Uterus (tissue), 2 donors: Measurements from ENCODE around the gene CCNDBP1.

Source experiments
- POLR2A ChIP-seq, 2 donors: fragments of 450-650 bp; IDR thresholded peaks; one replicate each; pipeline ENCODE4 v1.6.1; 2016; ENCODE audit warnings: antibody characterized with exemption in 2 of 2, mild to moderate bottlenecking in 1 of 2, moderate library complexity in 1 of 2
- TF ChIP-seq, protein P1 (sequence below), 4 experiments: fragments of 200-600 bp in 2 of 4; fragments of 450-650 bp in 2 of 4; sonication (generic) in 2 of 4; IDR thresholded peaks; one replicate each; pipeline ENCODE4 v1.5.1; 2016 to 2019; ENCODE audit warnings: antibody characterized with exemption in 4 of 4, mild to moderate bottlenecking in 2 of 4, moderate library complexity in 1 of 4

DNA sequence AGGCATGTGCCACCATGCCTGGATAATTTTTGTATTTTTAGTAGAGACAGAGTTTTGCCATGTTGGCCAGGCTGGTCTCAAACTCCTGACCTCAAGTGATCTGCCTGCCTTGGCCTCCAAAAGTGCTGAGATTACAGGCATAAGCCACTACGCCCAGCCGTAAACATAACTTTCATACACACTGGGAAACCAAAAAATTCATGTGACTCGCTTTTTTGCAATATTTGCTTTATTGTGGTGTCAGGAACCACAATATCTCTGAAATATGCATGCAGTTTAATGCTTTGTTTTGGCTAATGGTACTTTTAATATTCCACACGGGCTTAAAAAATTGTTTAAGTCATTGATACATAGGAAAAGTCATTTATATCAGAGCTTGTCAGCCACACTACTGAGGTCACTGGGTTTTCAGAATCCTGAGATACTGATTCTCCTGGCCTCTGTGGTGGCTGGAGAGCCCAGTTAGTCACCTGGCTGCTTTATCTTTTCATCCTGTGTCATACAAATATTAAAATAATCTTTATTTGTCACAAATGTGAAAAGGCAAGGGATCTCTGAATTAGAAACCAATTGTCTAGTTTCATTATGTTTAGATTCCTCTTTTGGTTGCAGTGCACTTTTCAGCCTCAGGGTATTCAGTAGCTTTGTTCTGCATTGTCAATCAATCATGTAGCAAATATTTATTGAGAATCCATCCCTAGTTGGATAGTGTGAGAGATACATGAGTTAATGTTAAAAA is 41.8 kb upstream of the CCNDBP1 start:
- TF ChIP-seq, protein P1, sequence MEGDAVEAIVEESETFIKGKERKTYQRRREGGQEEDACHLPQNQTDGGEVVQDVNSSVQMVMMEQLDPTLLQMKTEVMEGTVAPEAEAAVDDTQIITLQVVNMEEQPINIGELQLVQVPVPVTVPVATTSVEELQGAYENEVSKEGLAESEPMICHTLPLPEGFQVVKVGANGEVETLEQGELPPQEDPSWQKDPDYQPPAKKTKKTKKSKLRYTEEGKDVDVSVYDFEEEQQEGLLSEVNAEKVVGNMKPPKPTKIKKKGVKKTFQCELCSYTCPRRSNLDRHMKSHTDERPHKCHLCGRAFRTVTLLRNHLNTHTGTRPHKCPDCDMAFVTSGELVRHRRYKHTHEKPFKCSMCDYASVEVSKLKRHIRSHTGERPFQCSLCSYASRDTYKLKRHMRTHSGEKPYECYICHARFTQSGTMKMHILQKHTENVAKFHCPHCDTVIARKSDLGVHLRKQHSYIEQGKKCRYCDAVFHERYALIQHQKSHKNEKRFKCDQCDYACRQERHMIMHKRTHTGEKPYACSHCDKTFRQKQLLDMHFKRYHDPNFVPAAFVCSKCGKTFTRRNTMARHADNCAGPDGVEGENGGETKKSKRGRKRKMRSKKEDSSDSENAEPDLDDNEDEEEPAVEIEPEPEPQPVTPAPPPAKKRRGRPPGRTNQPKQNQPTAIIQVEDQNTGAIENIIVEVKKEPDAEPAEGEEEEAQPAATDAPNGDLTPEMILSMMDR (IDR thresholded peaks at IDR 0.05), result no peak
- TF ChIP-seq POLR2A (IDR thresholded peaks at IDR 0.05), result no peak
